Kasumi-1 (cell line): ENCODE data around the gene TEX2.

ENCODE experiments used
- DNase-seq, 2 experiments: peaks; one replicate each; lab custom pipeline; 2025; lab: John Stamatoyannopoulos, UW

Gene TEX2

GRCh38 chr17:64263000-64263766 is at the start of gene TEX2:
TEX2 (minus strand) TSS chr17:64263260; CDS start chr17:64214217, 49,043 bp downstream.
- DNase-seq = peak; percentile 96 to 98

GRCh38 chr17:64309710-64310109 is 46.6 kb upstream of the TEX2 start:
- DNase-seq = no peak

- no peak for DNase-seq
Measured at GRCh38 chr17:64309021-64309420, 46.0 kb upstream of the TEX2 start.

- peak; percentile 80 to 92 for DNase-seq
Measured at GRCh38 chr17:64306850-64307463, 43.9 kb upstream of the TEX2 start.

GRCh38 chr17:64304551-64304950 is 41.5 kb upstream of the TEX2 start:
- DNase-seq = no peak

GRCh38 chr17:64300699-64300965 is 37.6 kb upstream of the TEX2 start:
- DNase-seq = no peak

- no peak for DNase-seq
Measured at GRCh38 chr17:64297467-64298088, 34.5 kb upstream of the TEX2 start.

GRCh38 chr17:64296246-64296645 is 33.2 kb upstream of the TEX2 start:
- DNase-seq = no peak

GRCh38 chr17:64295146-64295545 is 32.1 kb upstream of the TEX2 start:
- no peak for DNase-seq

GRCh38 chr17:64291268-64291851 is 28.3 kb upstream of the TEX2 start:
- peak; percentile 45 to 72 for DNase-seq

GRCh38 chr17:64289741-64290141 is 26.7 kb upstream of the TEX2 start:
- DNase-seq = no peak

GRCh38 chr17:64282753-64283080 is 19.7 kb upstream of the TEX2 start:
- DNase-seq = peak; percentile 21 to 25

- peak; percentile 94 to 95 for DNase-seq
Measured at GRCh38 chr17:64281962-64282752, 19.1 kb upstream of the TEX2 start.

- DNase-seq = no peak
Measured at GRCh38 chr17:64278614-64279013, 15.6 kb upstream of the TEX2 start.

GRCh38 chr17:64277831-64278562 is 14.9 kb upstream of the TEX2 start:
- DNase-seq = no peak

- no peak for DNase-seq
Measured at GRCh38 chr17:64276961-64277505, 14.0 kb upstream of the TEX2 start.

- no peak for DNase-seq
Measured at GRCh38 chr17:64275016-64275415, 12.0 kb upstream of the TEX2 start.

GRCh38 chr17:64273006-64273405 is 9.9 kb upstream of the TEX2 start:
- peak in 1 of 2 experiments; percentile 24 for DNase-seq

- no peak for DNase-seq
Measured at GRCh38 chr17:64270885-64271284, 7.8 kb upstream of the TEX2 start.

GRCh38 chr17:64269687-64270649 is 6.9 kb upstream of the TEX2 start:
- no peak for DNase-seq
